Activated CD4-positive, alpha-beta memory T cell treated with anti-CD3 and anti-CD28 coated beads for 36 hours (primary cell): ENCODE data around the gene SACM1L. TPM values are rescaled to one million over a fixed set of nuclear protein-coding genes. Genes with fewer than 3 reads are reported as not detected.

ENCODE experiments used
- CTCF ChIA-PET: fragments of 350-600 bp; sonication (Branson Sonifier 250); formaldehyde crosslinking; loops from one replicate; lab custom pipeline; 2021; ENCODE audit warnings: antibody characterized with exemption, inconsistent platforms; lab: Charles Lee
- POLR2A ChIA-PET: fragments of 350-600 bp; sonication (Branson Sonifier 250); formaldehyde crosslinking; loops from one replicate; lab custom pipeline; 2021; ENCODE audit warnings: antibody characterized with exemption; lab: Charles Lee
- DNase-seq: peaks from one replicate; pipeline ENCODE4 v3.0.0-alpha.2; 2020
- H3K27ac Mint-ChIP-seq: one replicate; pipeline ENCODE4 v1.8.0; 2021; ENCODE audit warnings: mixed read lengths
- H3K27me3 Mint-ChIP-seq: one replicate; pipeline ENCODE4 v1.8.0; 2021; ENCODE audit warnings: mixed read lengths
- H3K36me3 Mint-ChIP-seq: one replicate; pipeline ENCODE4 v1.8.0; 2021; ENCODE audit warnings: mixed read lengths
- H3K4me1 Mint-ChIP-seq: one replicate; pipeline ENCODE4 v1.8.0; 2021; ENCODE audit warnings: low read depth, mixed read lengths
- H3K4me3 Mint-ChIP-seq: one replicate; pipeline ENCODE4 v1.8.0; 2021; ENCODE audit warnings: mild to moderate bottlenecking, mixed read lengths
- H3K9me3 Mint-ChIP-seq: one replicate; pipeline ENCODE4 v1.8.0; 2021; ENCODE audit warnings: mixed read lengths
- intact Hi-C: fragments of 100-400 bp; cut with micrococcal nuclease; formaldehyde crosslinking; loops from one replicate; pipeline ENCODE4 v1.15.1; 2023
- total RNA-seq, 2 experiments: library from RNA; stranded (reverse); gene quantifications; one replicate each; pipeline ENCODE4 v1.2.3, GENCODE V29; 2021

Gene SACM1L
- total RNA-seq, 2 experiments from 2014 or later: 64.3 to 71.2 TPM

- CTCF ChIA-PET: interaction anchor here (0.6 to 5.8 kb wide), 11 partner anchors 8 to 629 kb away, joined by 3 to 33 read pairs (median 4); partner anchors contain the start of genes LIMD1 and SACM1L
- Mint-ChIP-seq H3K27ac (peak overlapping the region; percentile 80), H3K4me3 (no peak overlapping the region), H3K27me3 (no peaks in the 10 kb centered on the region), H3K9me3 (no peaks in the 10 kb centered on the region), H3K36me3 (peaks cover 20% of the 10 kb centered on the region), H3K4me1 (peaks cover 55% of the 10 kb centered on the region)
- DNase-seq: no peak
- intact Hi-C loops: loop anchor here (5.0 to 10.0 kb wide), 5 partner anchors 250 to 560 kb away; partner anchors contain the start of genes CXCR6 and TMEM158
- POLR2A ChIA-PET: interaction anchor here (0.6 to 3.9 kb wide), 6 partner anchors 11 to 174 kb away, joined by 3 to 23 read pairs (median 4); partner anchors contain the start of genes LZTFL1 and SACM1L
These were observed 21.6 kb upstream of the SACM1L start for GRCh38 chr3:45667569-45667934.

GRCh38 chr3:45670436-45670835, 18.8 kb upstream of the SACM1L start:
- H3K4me3 Mint-ChIP-seq: no peak overlapping the region
- CTCF ChIA-PET: interaction anchor here (3.8 kb wide), 1 partner anchor 11 kb away, joined by 26 read pairs; no protein-coding TSS in a partner anchor
- intact Hi-C loops: no loop called here

GRCh38 chr3:45670991-45671390, 18.2 kb upstream of the SACM1L start:
- CTCF ChIA-PET: interaction anchor here (3.8 kb wide), 1 partner anchor 11 kb away, joined by 26 read pairs; no protein-coding TSS in a partner anchor
- no peak for DNase-seq
- Mint-ChIP-seq H3K27ac (no peak overlapping the region), H3K9me3 (no peaks in the 10 kb centered on the region), H3K4me3 (no peak overlapping the region), H3K27me3 (no peaks in the 10 kb centered on the region), H3K4me1 (peaks cover 38% of the 10 kb centered on the region), H3K36me3 (peaks cover 27% of the 10 kb centered on the region)
- intact Hi-C loops: no loop called here
- POLR2A ChIA-PET: no interaction called here

More at GRCh38 chr3:45670436-45670835, 18.8 kb upstream of the SACM1L start:
- peaks cover 41% of the 10 kb centered on the region for H3K4me1 Mint-ChIP-seq
- no peaks in the 10 kb centered on the region for H3K27me3 Mint-ChIP-seq
- DNase-seq: no peak
- POLR2A ChIA-PET: no interaction called here
- H3K36me3 Mint-ChIP-seq: peaks cover 27% of the 10 kb centered on the region
- no peaks in the 10 kb centered on the region for H3K9me3 Mint-ChIP-seq
- peak overlapping the region; percentile 28 for H3K27ac Mint-ChIP-seq

GRCh38 chr3:45673273-45673672, 15.9 kb upstream of the SACM1L start:
- Mint-ChIP-seq H3K4me1 (peaks cover 36% of the 10 kb centered on the region), H3K4me3 (no peak overlapping the region), H3K9me3 (no peaks in the 10 kb centered on the region), H3K27ac (no peak overlapping the region), H3K27me3 (no peaks in the 10 kb centered on the region), H3K36me3 (peaks cover 27% of the 10 kb centered on the region)
- ChIA-PET POLR2A (no interaction called here), CTCF (interaction anchor here (2.7 kb wide), 1 partner anchor 13 kb away, joined by 11 read pairs; no protein-coding TSS in a partner anchor)
- no peak for DNase-seq
- intact Hi-C loops: no loop called here

GRCh38 chr3:45676325-45677032, 12.7 kb upstream of the SACM1L start:
- Mint-ChIP-seq H3K9me3 (no peaks in the 10 kb centered on the region), H3K27ac (peak overlapping the region; percentile 93), H3K27me3 (no peaks in the 10 kb centered on the region), H3K36me3 (peaks cover 23% of the 10 kb centered on the region), H3K4me3 (peak overlapping the region; percentile 67), H3K4me1 (peaks cover 23% of the 10 kb centered on the region)
- intact Hi-C loops: no loop called here
- ChIA-PET POLR2A (interaction anchor here (0.6 to 1.0 kb wide), 3 partner anchors 12 to 171 kb away, joined by 3 to 4 read pairs (median 3); partner anchors contain the start of gene SACM1L), CTCF (interaction anchor here (1.1 to 1.3 kb wide), 2 partner anchors 17 kb away, joined by 4 to 5 read pairs; no protein-coding TSS in a partner anchor)
- no peak for DNase-seq

- ChIA-PET CTCF (interaction anchor here (1.3 kb wide), 1 partner anchor 17 kb away, joined by 4 read pairs; no protein-coding TSS in a partner anchor), POLR2A (interaction anchor here (0.6 to 1.0 kb wide), 3 partner anchors 12 to 171 kb away, joined by 3 read pairs; partner anchors contain the start of gene SACM1L)
- Mint-ChIP-seq H3K4me3 (peak overlapping the region; percentile 67), H3K27me3 (no peaks in the 10 kb centered on the region), H3K4me1 (peaks cover 23% of the 10 kb centered on the region), H3K9me3 (no peaks in the 10 kb centered on the region), H3K36me3 (peaks cover 23% of the 10 kb centered on the region), H3K27ac (peak overlapping the region; percentile 93)
- peak; percentile 74 for DNase-seq
- intact Hi-C loops: no loop called here
These were observed 12.2 kb upstream of the SACM1L start for GRCh38 chr3:45677033-45677446.

GRCh38 chr3:45677841-45678240, 11.4 kb upstream of the SACM1L start:
- intact Hi-C loops: no loop called here
- POLR2A ChIA-PET: interaction anchor here (0.9 kb wide), 1 partner anchor 12 kb away, joined by 3 read pairs; the partner anchor contains the start of gene SACM1L
- H3K27me3 Mint-ChIP-seq: no peaks in the 10 kb centered on the region
- H3K36me3 Mint-ChIP-seq: peaks cover 20% of the 10 kb centered on the region
- H3K4me1 Mint-ChIP-seq: peaks cover 23% of the 10 kb centered on the region
- H3K9me3 Mint-ChIP-seq: no peaks in the 10 kb centered on the region
- peak overlapping the region; percentile 93 for H3K27ac Mint-ChIP-seq
- DNase-seq: no peak
- H3K4me3 Mint-ChIP-seq: no peak overlapping the region
- CTCF ChIA-PET: interaction anchor here (0.9 to 1.3 kb wide), 3 partner anchors 13 to 21 kb away, joined by 3 to 4 read pairs (median 3); no protein-coding TSS in a partner anchor

- no peaks in the 10 kb centered on the region for H3K27me3 Mint-ChIP-seq
- no peak overlapping the region for H3K4me3 Mint-ChIP-seq
- ChIA-PET POLR2A (no interaction called here), CTCF (no interaction called here)
- H3K4me1 Mint-ChIP-seq: peaks cover 28% of the 10 kb centered on the region
- H3K9me3 Mint-ChIP-seq: no peaks in the 10 kb centered on the region
- H3K27ac Mint-ChIP-seq: no peak overlapping the region
- peaks cover 16% of the 10 kb centered on the region for H3K36me3 Mint-ChIP-seq
- DNase-seq: no peak
- intact Hi-C loops: no loop called here
These were observed 9.4 kb upstream of the SACM1L start for GRCh38 chr3:45679805-45680204.

GRCh38 chr3:45681221-45681620, 8.0 kb upstream of the SACM1L start:
- DNase-seq: no peak
- CTCF ChIA-PET: no interaction called here
- Mint-ChIP-seq H3K4me1 (peaks cover 25% of the 10 kb centered on the region), H3K27me3 (no peaks in the 10 kb centered on the region), H3K36me3 (peaks cover 16% of the 10 kb centered on the region), H3K4me3 (no peak overlapping the region), H3K27ac (no peak overlapping the region), H3K9me3 (no peaks in the 10 kb centered on the region)
- POLR2A ChIA-PET: no interaction called here
- intact Hi-C loops: no loop called here

- H3K36me3 Mint-ChIP-seq: peaks cover 14% of the 10 kb centered on the region
- no peak for DNase-seq
- intact Hi-C loops: no loop called here
- POLR2A ChIA-PET: no interaction called here
- CTCF ChIA-PET: interaction anchor here (1.3 kb wide), 1 partner anchor 21 kb away, joined by 5 read pairs; no protein-coding TSS in a partner anchor
- H3K9me3 Mint-ChIP-seq: no peaks in the 10 kb centered on the region
- H3K4me3 Mint-ChIP-seq: no peak overlapping the region
- peak overlapping the region; percentile 16 for H3K27ac Mint-ChIP-seq
- H3K4me1 Mint-ChIP-seq: peaks cover 20% of the 10 kb centered on the region
- no peaks in the 10 kb centered on the region for H3K27me3 Mint-ChIP-seq
These were observed 7.3 kb upstream of the SACM1L start for GRCh38 chr3:45681846-45682245.

GRCh38 chr3:45682311-45682710, 6.9 kb upstream of the SACM1L start:
- no peaks in the 10 kb centered on the region for H3K27me3 Mint-ChIP-seq
- CTCF ChIA-PET: interaction anchor here (1.3 kb wide), 1 partner anchor 22 kb away, joined by 5 read pairs; no protein-coding TSS in a partner anchor
- POLR2A ChIA-PET: no interaction called here
- intact Hi-C loops: no loop called here
- H3K4me3 Mint-ChIP-seq: no peak overlapping the region
- H3K36me3 Mint-ChIP-seq: peaks cover 13% of the 10 kb centered on the region
- H3K27ac Mint-ChIP-seq: no peak overlapping the region
- peaks cover 18% of the 10 kb centered on the region for H3K4me1 Mint-ChIP-seq
- no peaks in the 10 kb centered on the region for H3K9me3 Mint-ChIP-seq
- DNase-seq: no peak

- H3K9me3 Mint-ChIP-seq: no peaks in the 10 kb centered on the region
- ChIA-PET POLR2A (no interaction called here), CTCF (interaction anchor here (1.3 kb wide), 1 partner anchor 22 kb away, joined by 5 read pairs; no protein-coding TSS in a partner anchor)
- no peak for DNase-seq
- H3K27me3 Mint-ChIP-seq: no peaks in the 10 kb centered on the region
- H3K36me3 Mint-ChIP-seq: peaks cover 9% of the 10 kb centered on the region
- intact Hi-C loops: no loop called here
- no peak overlapping the region for H3K4me3 Mint-ChIP-seq
- peaks cover 14% of the 10 kb centered on the region for H3K4me1 Mint-ChIP-seq
- H3K27ac Mint-ChIP-seq: no peak overlapping the region
These were observed 6.4 kb upstream of the SACM1L start for GRCh38 chr3:45682786-45683185.
